ENCODE results near the gene SNX20. TPM values are rescaled to one million over a fixed set of nuclear protein-coding genes. Genes with fewer than 3 reads are reported as not detected.
A peak's percentile ranks its signal among the peaks of the same experiment; 100 is the strongest.

Gene SNX20
- total RNA-seq, 2 experiments from 2014 or later, result 70.6 to 76.3 TPM

DNA sequence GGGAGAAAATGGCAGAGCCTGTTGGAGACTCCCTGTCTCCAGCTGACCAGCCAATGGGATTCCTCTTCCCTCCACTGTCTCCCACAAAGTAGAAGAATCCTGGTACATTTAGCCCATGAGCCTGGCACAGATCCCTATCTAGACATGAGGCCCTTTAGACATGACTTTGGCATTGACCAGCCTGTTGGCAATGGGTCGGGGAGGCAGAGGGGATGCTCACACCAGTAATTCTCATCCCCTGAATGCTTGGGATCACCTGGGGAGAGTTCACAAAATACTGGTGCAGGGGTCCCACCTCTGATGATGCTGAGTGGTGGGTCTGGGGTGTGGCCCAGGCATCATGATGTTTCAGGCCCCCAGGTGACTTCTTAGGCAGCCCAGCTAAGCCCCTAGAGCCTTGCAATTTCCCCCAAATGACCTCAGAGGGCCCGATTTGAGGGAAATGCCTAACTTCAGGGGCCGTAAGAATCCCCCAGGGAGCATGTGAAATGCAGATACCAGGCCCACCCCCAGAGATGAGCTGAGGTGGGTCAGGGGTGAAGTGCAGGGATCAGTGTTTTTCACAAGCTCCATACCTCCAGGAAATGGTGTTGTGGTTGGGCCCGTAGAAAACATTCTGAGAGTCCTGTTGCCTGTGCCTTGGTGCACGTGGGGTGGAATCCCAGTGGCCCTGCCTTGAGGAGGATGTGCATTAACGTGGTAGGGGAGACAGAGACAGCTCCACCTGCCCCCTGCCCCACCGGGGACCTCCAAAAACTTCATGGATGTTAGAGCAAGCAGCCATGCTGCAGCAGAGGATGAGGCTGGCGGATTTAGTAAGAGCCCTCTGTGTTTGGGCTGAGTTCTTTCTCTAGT lies 42.1 kb downstream of the SNX20 start:
- POLR2A ChIA-PET, result no interaction called here
- Mint-ChIP-seq H3K4me3 (no peak overlapping the region), H3K36me3 (no peaks in the 10 kb centered on the region), H3K9me3 (no peaks in the 10 kb centered on the region), H3K4me1 (peaks cover 7% of the 10 kb centered on the region), H3K27ac (no peak overlapping the region), H3K27me3 (no peaks in the 10 kb centered on the region)
- ATAC-seq (ENCODE audit: low read depth), result no peak
- no peak for DNase-seq

DNA sequence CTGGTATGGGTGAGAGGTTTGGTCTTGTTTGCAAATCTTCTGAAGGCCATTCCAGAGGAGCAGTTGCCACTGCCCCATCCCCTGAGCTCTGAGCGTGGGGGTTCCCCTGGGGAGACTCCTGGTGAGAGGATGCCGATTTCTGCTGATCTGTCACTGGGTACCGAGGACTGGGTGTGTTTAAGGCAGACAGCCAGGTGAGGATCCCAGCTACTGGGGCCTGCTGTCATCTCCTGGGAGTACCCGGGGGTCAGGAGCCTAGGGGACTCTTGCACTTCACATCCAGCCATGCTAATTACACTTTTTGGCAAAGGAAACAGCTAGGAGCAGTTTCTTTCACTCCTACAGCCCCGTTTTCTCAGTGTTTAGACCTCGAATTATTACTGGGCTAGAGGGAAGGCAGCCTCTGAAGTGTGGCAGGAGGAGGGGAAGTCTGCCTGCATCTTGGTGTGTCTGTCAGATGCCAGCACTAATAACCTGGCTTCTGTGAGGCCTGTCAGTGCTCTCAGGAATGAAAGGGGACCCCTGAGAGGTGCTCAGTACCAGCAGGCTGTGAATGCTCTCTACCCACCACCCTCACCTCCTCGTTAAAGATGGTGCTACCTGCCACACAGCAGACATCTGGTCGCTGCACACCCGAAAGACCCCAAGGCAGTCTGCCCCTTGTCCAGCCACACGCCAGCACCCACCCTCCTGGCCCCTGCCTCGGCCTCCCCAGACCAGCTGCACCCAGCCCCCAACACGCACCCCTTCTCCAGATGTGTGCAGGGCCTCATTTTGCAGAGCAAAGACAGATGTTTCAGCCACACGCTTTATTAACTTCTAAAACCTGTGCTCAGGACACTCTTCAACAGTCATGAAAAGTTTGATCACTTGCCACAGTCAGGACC lies 43.2 kb downstream of the SNX20 start:
- H3K4me3 Mint-ChIP-seq, result no peak overlapping the region
- no peak overlapping the region for H3K27ac Mint-ChIP-seq
- DNase-seq (no peak), ATAC-seq (ENCODE audit: low read depth) (no peak)
- H3K9me3 Mint-ChIP-seq, result no peaks in the 10 kb centered on the region
- H3K36me3 Mint-ChIP-seq, result no peaks in the 10 kb centered on the region
- H3K27me3 Mint-ChIP-seq, result no peaks in the 10 kb centered on the region
- POLR2A ChIA-PET, result no interaction called here
- H3K4me1 Mint-ChIP-seq, result peaks cover 5% of the 10 kb centered on the region

GRCh38 chr16:50636753-50637374 lies 44.2 kb downstream of the SNX20 start:
- peaks cover 5% of the 10 kb centered on the region for H3K4me1 Mint-ChIP-seq
- POLR2A ChIA-PET, result no interaction called here
- H3K4me3 Mint-ChIP-seq, result no peak overlapping the region
- H3K27ac Mint-ChIP-seq, result no peak overlapping the region
- no peaks in the 10 kb centered on the region for H3K9me3 Mint-ChIP-seq
- ATAC-seq (ENCODE audit: low read depth) (no peak), DNase-seq (no peak)
- H3K27me3 Mint-ChIP-seq, result no peaks in the 10 kb centered on the region
- no peaks in the 10 kb centered on the region for H3K36me3 Mint-ChIP-seq

DNA sequence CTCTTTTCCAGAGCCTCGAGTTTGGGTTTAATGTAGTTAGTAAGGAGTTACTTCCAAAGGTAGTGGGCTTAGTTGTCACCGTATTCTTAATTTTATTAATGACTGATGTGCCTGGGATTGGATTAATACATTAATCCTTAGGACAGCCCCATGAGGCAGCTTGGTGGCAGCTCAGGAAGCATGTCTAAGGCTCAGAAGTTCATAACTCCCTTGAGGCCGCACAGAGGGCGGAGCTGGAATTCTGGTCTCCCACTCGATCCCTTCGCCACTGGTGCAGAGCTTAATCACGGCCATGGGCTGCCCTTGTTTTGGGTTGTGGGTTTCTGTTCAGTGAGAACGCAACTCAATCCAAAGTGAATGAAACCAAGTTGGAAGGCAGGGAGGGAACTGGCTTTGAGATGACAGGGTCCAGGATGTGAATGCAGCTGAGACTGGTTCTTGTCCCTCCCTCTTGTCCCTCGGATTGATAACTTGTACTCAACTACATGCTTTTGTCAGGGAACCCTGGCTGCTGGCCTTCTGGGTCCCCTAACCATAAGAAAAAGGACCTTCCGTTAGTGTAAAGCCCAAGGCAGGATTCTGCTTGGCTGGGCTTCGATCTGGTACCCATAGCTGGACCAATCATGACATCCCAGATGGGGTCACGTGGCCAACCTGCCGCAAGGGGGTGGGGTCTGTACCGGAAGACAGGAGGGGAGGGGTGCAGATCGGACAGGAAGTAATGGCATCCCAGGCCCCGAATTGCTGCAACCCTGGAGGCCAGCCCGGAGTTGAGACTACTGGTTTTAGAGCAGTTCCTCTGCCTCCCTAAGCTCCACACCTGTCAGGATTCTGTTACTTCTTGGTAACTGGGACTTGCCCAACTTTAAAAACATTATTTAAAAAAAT lies 45.4 kb downstream of the SNX20 start:
- H3K27ac Mint-ChIP-seq, result no peak overlapping the region
- DNase-seq (no peak), ATAC-seq (ENCODE audit: low read depth) (peak; percentile 54)
- H3K27me3 Mint-ChIP-seq, result no peaks in the 10 kb centered on the region
- peaks cover 5% of the 10 kb centered on the region for H3K4me1 Mint-ChIP-seq
- no peaks in the 10 kb centered on the region for H3K36me3 Mint-ChIP-seq
- H3K4me3 Mint-ChIP-seq, result no peak overlapping the region
- POLR2A ChIA-PET, result no interaction called here
- no peaks in the 10 kb centered on the region for H3K9me3 Mint-ChIP-seq

GRCh38 chr16:50634947-50635346 lies 46.2 kb downstream of the SNX20 start:
- H3K4me3 Mint-ChIP-seq, result no peak overlapping the region
- H3K27me3 Mint-ChIP-seq, result no peaks in the 10 kb centered on the region
- H3K36me3 Mint-ChIP-seq, result no peaks in the 10 kb centered on the region
- ATAC-seq (ENCODE audit: low read depth) (no peak), DNase-seq (no peak)
- no peaks in the 10 kb centered on the region for H3K9me3 Mint-ChIP-seq
- H3K4me1 Mint-ChIP-seq, result peaks cover 5% of the 10 kb centered on the region
- POLR2A ChIA-PET, result no interaction called here
- no peak overlapping the region for H3K27ac Mint-ChIP-seq

DNA sequence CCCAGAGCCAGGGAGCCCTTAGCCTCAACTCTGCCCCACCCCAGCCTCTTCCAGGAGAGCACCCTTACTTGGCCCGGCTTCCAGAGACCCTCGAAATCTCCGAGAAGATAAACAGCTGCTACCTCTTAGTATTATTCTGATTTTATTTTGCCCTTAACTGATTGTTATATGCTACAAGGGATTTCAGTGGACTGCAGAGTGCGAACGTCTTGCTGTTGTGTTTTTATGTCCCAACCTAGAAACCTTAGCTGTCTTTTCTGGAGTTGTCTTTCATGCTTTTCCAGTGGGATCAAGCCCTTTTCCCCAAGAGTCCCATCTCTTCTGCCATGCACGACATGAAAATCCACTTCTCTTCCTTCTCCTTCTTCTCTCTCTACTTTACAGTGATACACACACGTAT lies 47.0 kb downstream of the SNX20 start:
- ATAC-seq (ENCODE audit: low read depth) (no peak), DNase-seq (no peak)
- POLR2A ChIA-PET, result no interaction called here
- Mint-ChIP-seq H3K36me3 (no peaks in the 10 kb centered on the region), H3K9me3 (no peaks in the 10 kb centered on the region), H3K27ac (no peak overlapping the region), H3K27me3 (no peaks in the 10 kb centered on the region), H3K4me3 (no peak overlapping the region), H3K4me1 (peaks cover 3% of the 10 kb centered on the region)

DNA sequence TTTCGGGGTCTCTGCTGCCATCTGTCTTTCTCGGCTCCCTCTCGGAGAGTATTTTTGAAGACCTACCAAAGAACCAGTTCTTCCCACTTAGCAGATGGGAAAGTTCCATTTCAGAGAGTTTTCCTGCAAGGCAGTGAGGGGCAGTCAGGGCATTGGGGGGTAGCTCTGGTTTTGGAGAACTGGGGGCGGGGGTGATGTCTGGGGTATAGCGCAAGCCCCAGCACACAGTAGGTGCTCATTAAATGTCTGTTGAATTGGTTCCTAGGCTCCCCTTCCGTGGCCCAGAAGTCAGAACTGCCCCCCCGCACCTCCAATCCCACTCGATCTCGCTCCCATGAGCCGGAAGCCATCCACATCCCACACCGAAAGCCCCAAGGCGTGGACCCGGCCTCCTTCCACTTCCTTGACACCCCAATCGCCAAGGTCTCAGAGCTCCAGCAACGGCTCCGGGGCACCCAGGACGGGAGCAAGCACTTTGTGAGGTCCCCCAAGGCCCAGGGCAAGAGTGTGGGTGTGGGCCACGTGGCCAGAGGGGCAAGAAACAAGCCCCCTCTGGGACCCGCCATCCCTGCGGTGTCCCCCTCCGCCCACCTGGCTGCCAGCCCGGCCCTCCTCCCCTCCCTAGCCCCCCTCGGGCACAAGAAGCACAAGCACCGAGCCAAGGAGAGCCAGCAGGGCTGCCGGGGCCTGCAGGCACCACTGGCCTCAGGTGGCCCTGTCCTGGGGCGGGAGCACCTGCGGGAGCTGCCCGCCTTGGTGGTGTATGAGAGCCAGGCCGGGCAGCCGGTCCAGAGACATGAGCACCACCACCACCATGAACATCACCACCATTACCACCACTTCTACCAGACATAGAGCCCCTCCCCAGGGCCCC lies 47.9 kb downstream of the SNX20 start:
- H3K4me1 Mint-ChIP-seq, result peaks cover 3% of the 10 kb centered on the region
- no peak for DNase-seq
- POLR2A ChIA-PET, result no interaction called here
- H3K27me3 Mint-ChIP-seq, result no peaks in the 10 kb centered on the region
- no peaks in the 10 kb centered on the region for H3K36me3 Mint-ChIP-seq
- H3K9me3 Mint-ChIP-seq, result no peaks in the 10 kb centered on the region
- no peak overlapping the region for H3K4me3 Mint-ChIP-seq
- no peak for ATAC-seq (ENCODE audit: low read depth)
- H3K27ac Mint-ChIP-seq, result no peak overlapping the region

DNA sequence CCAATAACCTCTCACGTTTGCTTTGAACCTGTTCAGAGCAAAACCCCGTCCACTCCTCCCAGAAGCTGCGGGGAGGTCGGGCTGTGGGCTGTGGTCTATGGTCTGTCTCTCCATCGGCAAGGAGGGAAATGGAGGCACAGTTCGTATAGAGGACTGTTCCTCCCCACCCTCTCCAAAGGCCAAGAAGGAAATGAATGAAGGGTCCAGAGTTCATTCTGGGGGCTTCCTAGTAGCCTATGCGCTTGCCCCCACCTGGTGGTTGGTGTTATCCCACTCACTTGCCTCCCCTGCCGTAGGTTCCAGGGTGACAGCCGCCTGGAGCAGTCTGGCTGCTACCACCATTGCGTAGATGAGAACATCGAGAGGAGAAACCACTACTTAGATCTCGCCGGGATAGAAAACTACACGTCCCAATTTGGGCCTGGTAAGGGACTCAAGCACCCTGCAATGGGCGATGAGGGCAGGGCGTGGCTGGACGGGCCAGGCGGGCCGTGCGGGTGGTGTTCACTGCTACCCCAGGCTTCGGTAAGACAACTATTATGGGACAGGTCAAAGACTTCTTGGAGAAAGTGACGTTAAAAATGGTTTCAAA lies 49.0 kb downstream of the SNX20 start:
- Mint-ChIP-seq H3K4me3 (no peak overlapping the region), H3K36me3 (no peaks in the 10 kb centered on the region), H3K27me3 (no peaks in the 10 kb centered on the region), H3K9me3 (no peaks in the 10 kb centered on the region), H3K27ac (no peak overlapping the region), H3K4me1 (peaks cover 10% of the 10 kb centered on the region)
- no peak for ATAC-seq (ENCODE audit: low read depth)
- POLR2A ChIA-PET, result no interaction called here
- DNase-seq, result no peak

GRCh38 chr16:50631249-50631984 lies 49.7 kb downstream of the SNX20 start:
- POLR2A ChIA-PET, result no interaction called here
- H3K9me3 Mint-ChIP-seq, result no peaks in the 10 kb centered on the region

DNA sequence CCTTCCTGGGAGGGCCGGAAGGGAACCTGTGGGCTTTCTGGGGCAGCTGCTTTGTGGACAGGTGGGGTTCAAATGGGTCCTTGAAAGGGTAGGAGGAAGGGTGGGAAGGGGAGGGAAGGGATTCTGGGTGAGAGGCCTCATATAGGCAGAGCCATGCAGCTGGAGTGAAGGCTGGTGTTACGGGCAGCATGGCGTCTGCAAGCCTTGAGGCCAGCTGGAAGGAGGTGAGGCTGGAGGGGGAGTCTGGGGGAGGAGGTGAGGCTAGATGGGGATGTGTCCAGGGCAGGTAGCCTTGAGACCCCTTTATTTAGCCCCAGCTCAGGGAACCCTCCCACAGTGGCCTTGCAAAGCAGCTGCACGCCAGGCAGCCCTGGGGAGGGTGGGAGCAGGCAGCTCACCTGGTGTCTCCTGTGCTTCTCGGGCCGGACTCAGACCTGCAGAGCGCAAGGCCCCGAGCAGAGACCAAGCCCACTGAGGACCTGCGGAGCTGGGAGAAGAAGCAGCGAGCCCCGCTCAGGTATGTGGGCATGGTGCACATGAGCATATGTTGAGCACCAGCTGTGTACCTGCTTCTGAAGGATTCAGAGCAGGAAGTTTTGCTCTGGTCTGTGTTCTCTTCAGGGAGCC lies 50.6 kb downstream of the SNX20 start:
- H3K27me3 Mint-ChIP-seq, result no peaks in the 10 kb centered on the region
- ATAC-seq (ENCODE audit: low read depth) (no peak), DNase-seq (no peak)
- POLR2A ChIA-PET, result no interaction called here
- H3K9me3 Mint-ChIP-seq, result no peaks in the 10 kb centered on the region
- H3K27ac Mint-ChIP-seq, result no peak overlapping the region
- H3K4me1 Mint-ChIP-seq, result peaks cover 16% of the 10 kb centered on the region
- H3K4me3 Mint-ChIP-seq, result no peak overlapping the region
- H3K36me3 Mint-ChIP-seq, result no peaks in the 10 kb centered on the region

More at GRCh38 chr16:50631249-50631984, 49.7 kb downstream of the SNX20 start:
- Mint-ChIP-seq H3K36me3 (no peaks in the 10 kb centered on the region), H3K4me1 (peaks cover 16% of the 10 kb centered on the region), H3K27ac (no peak overlapping the region), H3K27me3 (no peaks in the 10 kb centered on the region), H3K4me3 (no peak overlapping the region)
- ATAC-seq (ENCODE audit: low read depth), result no peak
- DNase-seq, result no peak

- ATAC-seq (ENCODE audit: low read depth), result no peak
- no peaks in the 10 kb centered on the region for H3K27me3 Mint-ChIP-seq
- no peak for DNase-seq
- POLR2A ChIA-PET, result no interaction called here
- H3K36me3 Mint-ChIP-seq, result no peaks in the 10 kb centered on the region
- peaks cover 16% of the 10 kb centered on the region for H3K4me1 Mint-ChIP-seq
- no peak overlapping the region for H3K4me3 Mint-ChIP-seq
- H3K27ac Mint-ChIP-seq, result no peak overlapping the region
- H3K9me3 Mint-ChIP-seq, result no peaks in the 10 kb centered on the region
These were observed 51.8 kb downstream of the SNX20 start for GRCh38 chr16:50629334-50629733.
